T47D (cell line): ENCODE data around the gene SLC25A11.

Experiments used
- DNase-seq, 2 experiments: peaks; one replicate each; pipeline versions ENCODE4 v3.0.0 to v3.0.0-alpha.2; 2011 to 2012; ENCODE audit warnings: low read depth in 1 of 2, low spot score in 1 of 2
- JUND ChIP-seq: IDR thresholded peaks from 2 replicates; pipeline ENCODE4 v1.6.1; 2012; ENCODE audit warnings: low read depth
- in situ Hi-C: cut with HindIII; loops from 2 replicates; pipeline ENCODE4 v1.10.0; 2016; ENCODE audit warnings: low sequenced_read_pairs, low pct_unique_long_range_greater_than_20kb

The SLC25A11 gene

GRCh38 chr17:4898351-4898750 lies 41.5 kb downstream of the SLC25A11 start:
- no peak for DNase-seq
- in situ Hi-C loops = no loop called here
- TF ChIP-seq JUND = no peak

GRCh38 chr17:4897785-4898184 lies 42.1 kb downstream of the SLC25A11 start:
- DNase-seq = no peak
- TF ChIP-seq JUND = no peak
- in situ Hi-C loops = no loop called here

- TF ChIP-seq JUND = no peak
- DNase-seq = no peak
- in situ Hi-C loops = no loop called here
These were observed 42.6 kb downstream of the SLC25A11 start for GRCh38 chr17:4897198-4897687.

DNA sequence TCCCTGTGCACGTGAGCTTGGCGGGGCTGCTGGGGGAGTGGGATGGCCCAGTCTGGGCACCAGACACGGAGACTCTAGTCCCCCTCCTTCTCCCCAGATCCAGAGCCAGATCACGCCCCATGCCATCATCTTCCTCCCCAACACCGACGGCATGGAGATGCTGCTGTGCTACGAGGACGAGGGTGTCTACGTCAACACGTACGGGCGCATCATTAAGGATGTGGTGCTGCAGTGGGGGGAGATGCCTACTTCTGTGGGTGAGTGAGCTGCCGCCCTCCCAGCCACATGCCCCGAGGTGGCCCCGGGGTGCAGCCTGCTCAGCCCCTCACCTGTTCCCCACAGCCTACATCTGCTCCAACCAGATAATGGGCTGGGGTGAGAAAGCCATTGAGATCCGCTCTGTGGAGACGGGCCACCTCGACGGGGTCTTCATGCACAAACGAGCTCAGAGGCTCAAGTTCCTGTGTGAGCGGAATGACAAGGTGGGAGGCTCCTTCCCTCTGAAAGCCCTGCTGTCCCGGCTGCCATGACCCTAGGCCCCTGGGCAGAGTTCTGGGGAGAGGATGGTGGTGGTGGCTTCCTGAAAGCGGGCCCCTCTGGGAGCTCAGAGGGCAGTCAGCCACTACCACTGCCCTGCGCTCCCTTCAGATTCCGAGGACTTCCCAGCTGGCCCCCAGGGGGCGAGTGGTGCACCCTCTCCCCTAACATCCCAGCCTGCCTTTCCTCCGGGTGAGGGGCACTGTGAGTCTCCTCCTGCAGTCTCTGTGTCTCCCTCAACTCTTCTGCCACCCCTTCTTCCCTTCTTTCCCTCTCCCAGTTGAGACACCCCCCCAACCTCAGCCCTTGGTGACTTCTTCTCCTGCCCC lies 43.3 kb downstream of the SLC25A11 start:
- in situ Hi-C loops = no loop called here
- no peak for DNase-seq
- no peak for TF ChIP-seq JUND

DNA sequence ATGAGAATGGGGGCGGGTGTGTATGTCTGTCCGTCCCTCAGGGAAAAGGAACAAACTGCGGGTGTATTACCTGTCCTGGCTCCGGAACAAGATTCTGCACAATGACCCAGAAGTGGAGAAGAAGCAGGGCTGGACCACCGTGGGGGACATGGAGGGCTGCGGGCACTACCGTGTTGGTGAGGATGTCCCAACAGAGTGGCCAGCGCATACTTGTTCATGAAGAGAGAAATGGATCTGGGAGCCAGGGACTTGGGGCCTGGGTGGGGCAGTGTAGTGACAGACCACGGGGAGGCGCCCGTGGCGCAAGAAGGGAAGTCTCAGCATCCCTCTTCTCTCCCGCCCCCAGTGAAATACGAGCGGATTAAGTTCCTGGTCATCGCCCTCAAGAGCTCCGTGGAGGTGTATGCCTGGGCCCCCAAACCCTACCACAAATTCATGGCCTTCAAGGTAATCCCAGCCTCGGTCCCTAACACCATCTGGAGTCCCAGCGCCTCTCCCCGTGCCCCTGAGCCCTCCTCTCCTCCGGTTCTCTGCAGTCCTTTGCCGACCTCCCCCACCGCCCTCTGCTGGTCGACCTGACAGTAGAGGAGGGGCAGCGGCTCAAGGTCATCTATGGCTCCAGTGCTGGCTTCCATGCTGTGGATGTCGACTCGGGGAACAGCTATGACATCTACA lies 44.1 kb downstream of the SLC25A11 start:
- in situ Hi-C loops = no loop called here
- TF ChIP-seq JUND = no peak
- DNase-seq = no peak

GRCh38 chr17:4895121-4895520 lies 44.7 kb downstream of the SLC25A11 start:
- in situ Hi-C loops = no loop called here
- DNase-seq = no peak

DNA sequence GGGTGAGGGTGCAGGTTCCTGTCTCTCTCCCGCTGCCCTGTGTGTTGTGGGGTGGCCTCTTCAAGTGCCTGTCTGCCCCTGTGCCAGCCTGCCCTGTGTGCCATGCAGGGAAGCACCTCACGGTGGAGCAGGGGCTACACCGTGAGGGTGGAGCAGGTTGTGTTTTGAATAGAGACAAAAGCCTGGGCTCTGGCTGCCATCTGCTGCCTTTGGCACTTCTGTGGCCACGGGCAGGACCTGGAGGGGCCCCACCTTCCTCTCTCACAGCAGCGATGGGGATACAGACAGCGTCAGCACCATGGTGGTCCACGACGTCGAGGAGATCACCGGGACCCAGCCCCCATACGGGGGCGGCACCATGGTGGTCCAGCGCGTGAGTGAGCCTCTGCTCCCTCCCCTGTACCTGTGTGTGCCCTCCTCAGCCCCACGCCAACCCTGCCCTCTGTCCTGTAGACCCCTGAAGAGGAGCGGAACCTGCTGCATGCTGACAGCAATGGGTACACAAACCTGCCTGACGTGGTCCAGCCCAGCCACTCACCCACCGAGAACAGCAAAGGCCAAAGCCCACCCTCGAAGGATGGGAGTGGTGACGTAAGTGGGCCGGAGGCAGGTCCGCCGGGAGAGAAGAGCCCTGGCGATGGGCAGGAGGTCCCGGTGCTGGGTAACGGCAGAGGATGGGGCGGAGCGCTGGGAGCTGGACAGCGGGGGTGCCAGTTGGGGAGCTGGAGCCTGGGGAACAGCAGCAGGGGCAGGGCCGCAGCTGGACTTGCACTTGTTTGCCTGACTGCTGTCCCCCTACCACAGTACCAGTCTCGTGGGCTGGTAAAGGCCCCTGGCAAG lies 45.9 kb downstream of the SLC25A11 start:
- no peak for DNase-seq
- in situ Hi-C loops = no loop called here
- TF ChIP-seq JUND = no peak

More at GRCh38 chr17:4895121-4895520, 44.7 kb downstream of the SLC25A11 start:
- no peak for TF ChIP-seq JUND

GRCh38 chr17:4893272-4893671 lies 46.6 kb downstream of the SLC25A11 start:
- TF ChIP-seq JUND = no peak
- in situ Hi-C loops = no loop called here
- DNase-seq = no peak

DNA sequence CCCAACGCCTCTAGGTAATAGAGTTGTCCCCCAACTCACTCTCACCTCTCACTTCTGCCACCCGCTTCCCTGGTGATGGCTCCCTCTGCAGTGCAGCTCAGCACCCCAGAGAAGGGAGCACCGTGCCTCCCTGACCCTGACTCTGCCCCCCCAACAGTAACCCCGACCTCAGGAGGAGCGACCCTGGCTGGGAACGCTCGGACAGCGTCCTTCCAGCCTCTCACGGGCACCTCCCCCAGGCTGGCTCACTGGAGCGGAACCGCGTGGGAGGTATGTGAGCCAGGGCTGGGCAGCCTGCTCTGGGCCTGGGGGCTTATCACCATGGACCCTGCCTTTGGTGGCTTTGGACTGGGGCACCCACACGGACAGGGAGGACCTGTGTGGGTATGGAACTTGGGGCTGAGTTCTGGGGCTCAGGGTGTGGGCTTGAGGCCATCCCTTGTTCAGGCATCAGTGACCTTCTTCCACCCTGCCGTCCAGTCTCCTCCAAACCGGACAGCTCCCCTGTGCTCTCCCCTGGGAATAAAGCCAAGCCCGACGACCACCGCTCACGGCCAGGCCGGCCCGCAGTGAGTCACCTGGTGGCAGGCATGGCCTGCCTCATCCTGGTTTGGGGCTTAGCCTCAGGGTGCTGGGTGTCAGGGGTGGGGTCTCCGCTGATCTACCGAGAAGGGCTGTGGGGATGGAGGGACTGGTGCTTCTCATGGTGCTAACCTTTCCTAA lies 47.2 kb downstream of the SLC25A11 start:
- DNase-seq = no peak
- TF ChIP-seq JUND = no peak
- in situ Hi-C loops = no loop called here

DNA sequence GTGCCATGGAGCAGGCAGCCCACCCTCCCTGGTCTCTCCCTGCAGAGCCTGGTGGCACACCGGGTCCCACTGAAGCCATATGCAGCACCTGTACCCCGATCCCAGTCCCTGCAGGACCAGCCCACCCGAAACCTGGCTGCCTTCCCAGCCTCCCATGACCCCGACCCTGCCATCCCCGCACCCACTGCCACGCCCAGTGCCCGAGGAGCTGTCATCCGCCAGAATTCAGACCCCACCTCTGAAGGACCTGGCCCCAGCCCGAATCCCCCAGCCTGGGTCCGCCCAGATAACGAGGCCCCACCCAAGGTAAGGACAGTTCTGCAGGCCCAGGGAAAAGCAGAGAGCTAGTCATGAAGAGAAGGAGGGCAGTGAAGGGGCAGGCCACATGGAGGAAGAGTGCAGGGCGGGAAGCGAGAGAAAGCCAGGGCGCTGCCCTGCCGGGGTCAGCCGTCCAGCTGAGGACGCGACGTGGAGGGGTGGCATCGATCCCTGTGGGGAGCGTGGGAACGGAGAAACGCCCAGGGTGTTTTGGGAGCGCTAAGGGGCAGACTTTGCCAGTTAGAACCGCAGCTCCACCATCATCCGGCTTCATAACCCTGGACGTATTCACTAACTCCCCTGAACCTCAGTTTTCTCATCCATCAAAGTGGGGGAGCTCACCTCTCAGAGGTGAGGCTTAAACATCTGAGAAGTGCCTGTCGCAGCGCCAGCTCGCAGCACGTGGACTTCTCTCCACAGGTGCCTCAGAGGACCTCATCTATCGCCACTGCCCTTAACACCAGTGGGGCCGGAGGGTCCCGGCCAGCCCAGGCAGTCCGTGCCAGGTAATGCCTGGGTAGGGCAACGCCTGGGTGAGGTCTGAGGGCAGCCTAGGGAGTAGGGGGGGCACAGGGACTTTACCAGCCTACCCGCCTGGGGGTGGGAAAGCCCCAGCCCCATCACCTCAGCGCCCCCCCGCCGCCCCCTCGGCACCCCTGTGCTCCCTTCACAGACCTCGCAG lies 48.1 kb downstream of the SLC25A11 start:
- no peak for DNase-seq
- in situ Hi-C loops = no loop called here
- no peak for TF ChIP-seq JUND

DNA sequence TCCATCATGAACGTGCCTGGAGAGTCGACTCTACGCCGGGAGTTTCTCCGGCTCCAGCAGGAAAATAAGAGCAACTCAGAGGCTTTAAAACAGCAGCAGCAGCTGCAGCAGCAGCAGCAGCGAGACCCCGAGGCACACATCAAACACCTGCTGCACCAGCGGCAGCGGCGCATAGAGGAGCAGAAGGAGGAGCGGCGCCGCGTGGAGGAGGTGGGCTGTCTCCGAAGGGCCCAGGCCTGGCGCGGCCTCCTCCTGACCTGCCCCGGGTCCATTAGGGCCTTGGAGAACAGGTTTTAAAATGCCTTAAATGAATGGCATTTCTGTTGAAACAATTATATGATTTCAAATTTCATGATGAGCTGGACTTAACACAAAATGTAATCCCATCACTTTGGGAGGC lies 52.3 kb downstream of the SLC25A11 start:
- TF ChIP-seq JUND = no peak
- in situ Hi-C loops = no loop called here
- no peak for DNase-seq
